Thoracic aorta endothelial cell (primary cell): ENCODE data around the gene ZC3H8. TPM values are rescaled to one million over a fixed set of nuclear protein-coding genes. Genes with fewer than 3 reads are reported as not detected.

ENCODE experiments used
- total RNA-seq: library from RNA; depleted of rRNA; stranded (reverse); fragments of >200 nt; gene quantifications from 2 replicates; pipeline ENCODE4 v1.2.3, GENCODE V29; 2012

Gene ZC3H8
- 28.6 and 35.4 TPM in 2 replicates for total RNA-seq

GRCh38 chr2:112254466-112255240 lies at the start of gene ZC3H8:
ZC3H8 (minus strand) TSS chr2:112255042; CDS start chr2:112254981, 61 bp downstream.

GRCh38 chr2:112275311-112275886 lies 20.6 kb upstream of the ZC3H8 start, which contains the start of gene ZC3H6:
ZC3H6 (plus strand) TSS chr2:112275597; CDS start chr2:112275995, 398 bp downstream.

Other genes starting within 250 kb of the ZC3H8 start
- 72.9 and 88.7 TPM in 2 replicates for gene TMEM87B, start 199.8 kb downstream of the ZC3H8 start, total RNA-seq
- gene FBLN7, start 116.7 kb downstream of the ZC3H8 start, total RNA-seq, result 2.9 and 5.2 TPM in 2 replicates
- 3.7 and 4.5 TPM in 2 replicates for gene ZC3H6, start 20.6 kb upstream of the ZC3H8 start, total RNA-seq
- gene RGPD8, start 178.6 kb upstream of the ZC3H8 start, total RNA-seq, result 28.8 and 34.3 TPM in 2 replicates
- 94.3 and 102 TPM in 2 replicates for gene TTL, start 227.1 kb upstream of the ZC3H8 start, total RNA-seq